ENCODE data around the gene CBR3.

Gene CBR3

GRCh38 chr21:36188937-36189336, 54.1 kb downstream of the CBR3 start:
- TF ChIP-seq, protein P1, sequence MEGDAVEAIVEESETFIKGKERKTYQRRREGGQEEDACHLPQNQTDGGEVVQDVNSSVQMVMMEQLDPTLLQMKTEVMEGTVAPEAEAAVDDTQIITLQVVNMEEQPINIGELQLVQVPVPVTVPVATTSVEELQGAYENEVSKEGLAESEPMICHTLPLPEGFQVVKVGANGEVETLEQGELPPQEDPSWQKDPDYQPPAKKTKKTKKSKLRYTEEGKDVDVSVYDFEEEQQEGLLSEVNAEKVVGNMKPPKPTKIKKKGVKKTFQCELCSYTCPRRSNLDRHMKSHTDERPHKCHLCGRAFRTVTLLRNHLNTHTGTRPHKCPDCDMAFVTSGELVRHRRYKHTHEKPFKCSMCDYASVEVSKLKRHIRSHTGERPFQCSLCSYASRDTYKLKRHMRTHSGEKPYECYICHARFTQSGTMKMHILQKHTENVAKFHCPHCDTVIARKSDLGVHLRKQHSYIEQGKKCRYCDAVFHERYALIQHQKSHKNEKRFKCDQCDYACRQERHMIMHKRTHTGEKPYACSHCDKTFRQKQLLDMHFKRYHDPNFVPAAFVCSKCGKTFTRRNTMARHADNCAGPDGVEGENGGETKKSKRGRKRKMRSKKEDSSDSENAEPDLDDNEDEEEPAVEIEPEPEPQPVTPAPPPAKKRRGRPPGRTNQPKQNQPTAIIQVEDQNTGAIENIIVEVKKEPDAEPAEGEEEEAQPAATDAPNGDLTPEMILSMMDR (IDR thresholded peaks at IDR 0.05; ENCODE audit: low read depth, low read length), result no peak
- no peak overlapping the region for H3K4me3 ChIP-seq (replicated peaks in 1 of 2; ENCODE audit: low read depth in 2 of 2, low read length in 2 of 2)
- no peak for DNase-seq (ENCODE audit: low read depth in 2 of 2)

DNA sequence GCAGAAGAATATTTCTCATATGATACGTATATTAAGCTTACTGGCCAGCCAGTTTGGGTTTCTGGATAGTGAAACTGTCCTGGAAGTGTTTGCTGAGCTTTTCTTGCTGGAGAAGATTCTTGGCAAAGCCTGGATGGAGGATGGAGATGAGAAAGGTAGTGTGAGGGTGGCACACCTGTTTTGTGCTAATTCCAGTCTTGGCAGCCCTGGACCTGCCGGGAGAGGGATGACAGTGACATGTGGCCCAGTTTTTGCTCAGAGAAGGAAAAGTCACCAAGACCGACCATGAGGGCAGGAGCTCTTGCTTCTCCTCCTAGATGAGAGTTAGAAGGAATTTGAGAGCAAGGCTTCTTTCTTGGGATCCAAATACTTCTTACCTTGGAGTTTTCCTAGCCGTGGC, 55.9 kb downstream of the CBR3 start:
- no peak for DNase-seq (ENCODE audit: low read depth in 2 of 2)
- H3K4me3 ChIP-seq (replicated peaks in 1 of 2; ENCODE audit: low read depth in 2 of 2, low read length in 2 of 2), result no peak overlapping the region
- TF ChIP-seq, protein P1 (IDR thresholded peaks at IDR 0.05; ENCODE audit: low read depth, low read length), result no peak

- DNase-seq (ENCODE audit: low read depth in 2 of 2), result no peak
- no peak overlapping the region for H3K4me3 ChIP-seq (replicated peaks in 1 of 2; ENCODE audit: low read depth in 2 of 2, low read length in 2 of 2)
- TF ChIP-seq, protein P1 (IDR thresholded peaks at IDR 0.05; ENCODE audit: low read depth, low read length), result no peak
Observed at GRCh38 chr21:36193200-36193599, 58.3 kb downstream of the CBR3 start.

DNA sequence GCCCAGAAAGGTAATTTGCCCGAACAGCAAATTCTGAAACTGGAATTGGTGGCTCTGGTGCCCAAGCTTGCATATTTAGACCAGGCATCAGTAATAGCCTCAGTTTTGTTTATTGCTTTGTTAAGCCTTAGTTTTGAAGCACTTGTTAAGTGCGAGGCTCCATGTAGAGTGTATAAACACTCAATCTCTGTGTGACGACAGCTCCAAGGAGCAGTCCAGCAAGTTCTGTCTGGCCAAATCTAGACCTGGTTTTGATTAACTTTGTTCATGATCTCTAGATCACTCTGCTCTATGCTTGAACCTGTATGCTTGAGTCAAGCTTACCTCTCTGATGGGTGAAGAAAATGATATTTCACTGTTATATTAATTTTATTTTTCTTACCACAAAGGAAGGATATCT, 59.1 kb downstream of the CBR3 start:
- TF ChIP-seq, protein P1 (IDR thresholded peaks at IDR 0.05; ENCODE audit: low read depth, low read length), result no peak
- no peak overlapping the region for H3K4me3 ChIP-seq (replicated peaks in 1 of 2; ENCODE audit: low read depth in 2 of 2, low read length in 2 of 2)

GRCh38 chr21:36195613-36196012, 60.7 kb downstream of the CBR3 start:
- TF ChIP-seq, protein P1 (IDR thresholded peaks at IDR 0.05; ENCODE audit: low read depth, low read length), result no peak
- no peak overlapping the region for H3K4me3 ChIP-seq (replicated peaks in 1 of 2; ENCODE audit: low read depth in 2 of 2, low read length in 2 of 2)
- no peak for DNase-seq (ENCODE audit: low read depth in 2 of 2)

More for the DNA sequence above, 59.1 kb downstream of the CBR3 start:
- no peak for DNase-seq (ENCODE audit: low read depth in 2 of 2)
